ENCODE results near the gene ODC1. TPM values are rescaled to one million over a fixed set of nuclear protein-coding genes. Genes with fewer than 3 reads are reported as not detected.

The ODC1 gene
- total RNA-seq, 1 donor from 2014 or later: 119 TPM

GRCh38 chr2:10448576-10449485 is 704 bp upstream of the ODC1 start:
- no peaks in the 10 kb centered on the region for H3K9me3 Mint-ChIP-seq (ENCODE audit: unreplicated experiment)
- Histone ChIP-seq H2AFZ (ENCODE audit: low read depth, low read length) (peak overlapping the region; percentile 96), H4K20me1 (ENCODE audit: insufficient read depth, low read length) (peaks cover 38% of the 10 kb centered on the region), H3K9me3 (ENCODE audit: insufficient read depth, low read depth, low read length) (no peaks in the 10 kb centered on the region), H3K4me1 (ENCODE audit: insufficient read depth, low read length) (peaks cover 23% of the 10 kb centered on the region), H3K4me2 (ENCODE audit: low read length) (peak overlapping the region; percentile 96), H3K27me3 (ENCODE audit: insufficient read depth, low read length) (no peaks in the 10 kb centered on the region), H3K9ac (ENCODE audit: low read length) (peak overlapping the region; percentile 88), H3K4me3 (ENCODE audit: insufficient read depth, low read depth, low read length) (peak overlapping the region; percentile 62), H3K79me2 (ENCODE audit: insufficient read depth, low read length) (peaks cover 44% of the 10 kb centered on the region), H3K27ac (ENCODE audit: low read depth, low read length) (peak overlapping the region; percentile 77), H3K36me3 (ENCODE audit: insufficient read depth, low read length) (peaks cover 10% of the 10 kb centered on the region)
- H3K27me3 Mint-ChIP-seq (ENCODE audit: low read depth, unreplicated experiment): peaks cover 10% of the 10 kb centered on the region
- H3K36me3 Mint-ChIP-seq (ENCODE audit: low read depth, unreplicated experiment): peaks cover 5% of the 10 kb centered on the region
- H3K4me1 Mint-ChIP-seq (ENCODE audit: low read depth, unreplicated experiment): peaks cover 2% of the 10 kb centered on the region
- no peak overlapping the region for H3K27ac Mint-ChIP-seq (ENCODE audit: unreplicated experiment)
- no peak for FAIRE-seq
- peak overlapping the region; percentile 77 for H3K4me3 Mint-ChIP-seq (ENCODE audit: unreplicated experiment)
- DNase-seq (ENCODE audit: low read depth): peak; percentile 76
- no peak for TF ChIP-seq EZH2 (IDR thresholded peaks at IDR 0.05; ENCODE audit: insufficient read depth, low read length)
- TF ChIP-seq CTCF (IDR thresholded peaks at IDR 0.05; ENCODE audit: insufficient read depth, low read depth, low read length): no peak

- FAIRE-seq (no peak), DNase-seq (ENCODE audit: low read depth) (peak; percentile 35)
- H3K36me3 ChIP-seq (ENCODE audit: insufficient read depth, low read length): peaks cover 24% of the 10 kb centered on the region
- Mint-ChIP-seq H3K4me3 (ENCODE audit: unreplicated experiment) (peak overlapping the region; percentile 91), H3K36me3 (ENCODE audit: low read depth, unreplicated experiment) (peaks cover 6% of the 10 kb centered on the region), H3K4me1 (ENCODE audit: low read depth, unreplicated experiment) (peaks cover 2% of the 10 kb centered on the region), H3K27ac (ENCODE audit: unreplicated experiment) (peak overlapping the region; percentile 87), H3K9me3 (ENCODE audit: unreplicated experiment) (no peaks in the 10 kb centered on the region), H3K27me3 (ENCODE audit: low read depth, unreplicated experiment) (peaks cover 3% of the 10 kb centered on the region)
- H3K9me3 ChIP-seq (ENCODE audit: insufficient read depth, low read depth, low read length): no peaks in the 10 kb centered on the region
- peaks cover 23% of the 10 kb centered on the region for H3K4me1 ChIP-seq (ENCODE audit: insufficient read depth, low read length)
- H3K27me3 ChIP-seq (ENCODE audit: insufficient read depth, low read length): no peaks in the 10 kb centered on the region
- H3K4me2 ChIP-seq (ENCODE audit: low read length): peak overlapping the region; percentile 89
- H4K20me1 ChIP-seq (ENCODE audit: insufficient read depth, low read length): peaks cover 45% of the 10 kb centered on the region
- peak overlapping the region; percentile 74 for H3K27ac ChIP-seq (ENCODE audit: low read depth, low read length)
- peaks cover 52% of the 10 kb centered on the region for H3K79me2 ChIP-seq (ENCODE audit: insufficient read depth, low read length)
- TF ChIP-seq EZH2 (IDR thresholded peaks at IDR 0.05; ENCODE audit: insufficient read depth, low read length) (no peak), CTCF (IDR thresholded peaks at IDR 0.05; ENCODE audit: insufficient read depth, low read depth, low read length) (no peak)
- no peak overlapping the region for H2AFZ ChIP-seq (ENCODE audit: low read depth, low read length)
- H3K4me3 ChIP-seq (ENCODE audit: insufficient read depth, low read depth, low read length): peak overlapping the region; percentile 84
- H3K9ac ChIP-seq (ENCODE audit: low read length): peak overlapping the region; percentile 86
Measured at GRCh38 chr2:10447300-10447894, 730 bp downstream of the ODC1 start.

Measured in astrocyte (in vitro differentiated cells and primary cell).